Testis (tissue), 2 donors: ENCODE data around the gene VMA21.

Source experiments
- CTCF ChIP-seq, 3 experiments: fragments of 450-650 bp in 2 of 3; fragments of 200-600 bp in 1 of 3; sonication (generic) in 1 of 3; IDR thresholded peaks; one replicate each; pipeline ENCODE4 v1.5.1; 2016 to 2019; ENCODE audit warnings: antibody characterized with exemption in 3 of 3, mild to moderate bottlenecking in 2 of 3, moderate library complexity in 1 of 3
- POLR2A ChIP-seq: fragments of 450-650 bp; IDR thresholded peaks from one replicate; pipeline ENCODE4 v1.6.1; 2017; ENCODE audit warnings: antibody characterized with exemption, mild to moderate bottlenecking, moderate library complexity

- TF ChIP-seq CTCF (IDR thresholded peaks at IDR 0.05) (no peak), POLR2A (no peak)
Measured at GRCh38 chrX:151370906-151371305, 26.1 kb upstream of the VMA21 start.
